Activated CD4-positive, alpha-beta T cell treated with anti-CD3 and anti-CD28 coated beads for 36 hours (primary cell): ENCODE data around the gene NTM. TPM values are rescaled to one million over a fixed set of nuclear protein-coding genes. Genes with fewer than 3 reads are reported as not detected.

ENCODE experiments used
- ATAC-seq: fragments of 200-7000 bp; cut with Tn5 transposase; one replicate; pipeline ENCODE4 v1.10.0; 2021; ENCODE audit warnings: mild to moderate bottlenecking, moderate library complexity
- CTCF ChIA-PET: fragments of 350-600 bp; sonication (Branson Sonifier 250); formaldehyde crosslinking; loops from one replicate; lab custom pipeline; 2021; ENCODE audit warnings: antibody characterized with exemption; lab: Charles Lee
- POLR2A ChIA-PET: fragments of 350-600 bp; sonication (Branson Sonifier 250); formaldehyde crosslinking; loops from one replicate; lab custom pipeline; 2021; ENCODE audit warnings: antibody characterized with exemption, inconsistent platforms; lab: Charles Lee
- DNase-seq: peaks from one replicate; pipeline ENCODE4 v3.0.0-alpha.2; 2020
- H3K27ac Mint-ChIP-seq: one replicate; pipeline ENCODE4 v1.8.0; 2021; ENCODE audit warnings: mixed read lengths
- H3K27me3 Mint-ChIP-seq: one replicate; pipeline ENCODE4 v1.8.0; 2021; ENCODE audit warnings: mixed read lengths
- H3K36me3 Mint-ChIP-seq: one replicate; pipeline ENCODE4 v1.8.0; 2021; ENCODE audit warnings: low read depth, mixed read lengths
- H3K4me1 Mint-ChIP-seq: one replicate; pipeline ENCODE4 v1.8.0; 2021; ENCODE audit warnings: mixed read lengths
- H3K4me3 Mint-ChIP-seq: one replicate; pipeline ENCODE4 v1.8.0; 2021; ENCODE audit warnings: mild to moderate bottlenecking, moderate library complexity, mixed read lengths
- H3K9me3 Mint-ChIP-seq: one replicate; pipeline ENCODE4 v1.8.0; 2021; ENCODE audit warnings: low read depth, mixed read lengths
- intact Hi-C, 2 experiments: fragments of 100-400 bp; cut with DNase I in 1 of 2; cut with micrococcal nuclease in 1 of 2; formaldehyde crosslinking; loops; one replicate each; pipeline versions ENCODE4 v1.14.2 to v1.15.1; 2022 to 2024; cut with DNase I, micrococcal nuclease
- total RNA-seq, 2 experiments: library from RNA; stranded (reverse); gene quantifications; one replicate each; pipeline ENCODE4 v1.2.3, GENCODE V29; 2021

The NTM gene
- total RNA-seq, 2 experiments from 2014 or later = not detected

DNA sequence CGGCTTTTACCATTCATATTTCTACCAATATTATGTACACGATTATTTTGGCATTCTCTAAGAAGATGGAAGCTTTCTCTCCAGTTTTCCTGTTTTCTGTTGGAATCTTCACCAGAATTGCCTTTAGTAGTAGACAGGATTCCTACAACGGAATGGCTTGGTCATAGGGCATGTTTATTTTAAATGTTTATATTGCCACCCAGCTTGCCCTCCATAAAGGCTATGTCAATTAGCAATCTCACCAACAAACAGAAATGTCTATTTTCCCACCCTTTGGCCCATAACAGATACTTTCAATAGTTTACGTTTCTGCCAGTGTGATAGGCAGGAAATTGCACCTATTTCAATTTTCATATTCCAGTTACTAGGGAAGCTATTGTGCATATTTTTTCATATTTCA, 893.5 kb downstream of the NTM start:
- no peaks in the 10 kb centered on the region for H3K4me1 Mint-ChIP-seq
- ATAC-seq (no peak), DNase-seq (no peak)
- H3K9me3 Mint-ChIP-seq = peaks cover 2% of the 10 kb centered on the region
- ChIA-PET POLR2A (no interaction called here), CTCF (no interaction called here)
- intact Hi-C loops = no loop called here
- H3K27ac Mint-ChIP-seq = no peak overlapping the region
- no peaks in the 10 kb centered on the region for H3K36me3 Mint-ChIP-seq
- peaks cover 3% of the 10 kb centered on the region for H3K27me3 Mint-ChIP-seq
- no peak overlapping the region for H3K4me3 Mint-ChIP-seq

DNA sequence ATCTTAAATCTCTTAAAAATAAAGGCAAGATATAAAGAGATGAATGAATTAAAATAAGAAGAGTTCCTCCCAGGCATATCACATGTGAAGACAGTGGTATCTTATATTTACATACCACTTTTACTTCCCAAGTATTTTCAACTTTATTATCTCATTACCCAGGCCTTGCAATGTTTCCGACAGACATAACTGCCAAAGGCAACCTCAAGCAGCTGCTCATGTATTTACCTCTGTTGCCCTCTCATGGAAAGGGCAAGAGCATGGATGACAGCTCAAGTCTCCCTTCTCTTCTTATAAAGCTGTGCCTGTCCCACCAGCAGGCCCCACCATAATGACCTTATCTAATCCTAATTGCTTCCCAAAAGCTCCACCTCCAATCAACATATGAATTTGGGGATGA, 894.2 kb downstream of the NTM start:
- Mint-ChIP-seq H3K27ac (no peak overlapping the region), H3K4me1 (no peaks in the 10 kb centered on the region), H3K36me3 (no peaks in the 10 kb centered on the region), H3K27me3 (peaks cover 3% of the 10 kb centered on the region), H3K9me3 (peaks cover 2% of the 10 kb centered on the region), H3K4me3 (no peak overlapping the region)
- DNase-seq = no peak
- ChIA-PET POLR2A (no interaction called here), CTCF (no interaction called here)
- ATAC-seq = no peak
- intact Hi-C loops = no loop called here

DNA sequence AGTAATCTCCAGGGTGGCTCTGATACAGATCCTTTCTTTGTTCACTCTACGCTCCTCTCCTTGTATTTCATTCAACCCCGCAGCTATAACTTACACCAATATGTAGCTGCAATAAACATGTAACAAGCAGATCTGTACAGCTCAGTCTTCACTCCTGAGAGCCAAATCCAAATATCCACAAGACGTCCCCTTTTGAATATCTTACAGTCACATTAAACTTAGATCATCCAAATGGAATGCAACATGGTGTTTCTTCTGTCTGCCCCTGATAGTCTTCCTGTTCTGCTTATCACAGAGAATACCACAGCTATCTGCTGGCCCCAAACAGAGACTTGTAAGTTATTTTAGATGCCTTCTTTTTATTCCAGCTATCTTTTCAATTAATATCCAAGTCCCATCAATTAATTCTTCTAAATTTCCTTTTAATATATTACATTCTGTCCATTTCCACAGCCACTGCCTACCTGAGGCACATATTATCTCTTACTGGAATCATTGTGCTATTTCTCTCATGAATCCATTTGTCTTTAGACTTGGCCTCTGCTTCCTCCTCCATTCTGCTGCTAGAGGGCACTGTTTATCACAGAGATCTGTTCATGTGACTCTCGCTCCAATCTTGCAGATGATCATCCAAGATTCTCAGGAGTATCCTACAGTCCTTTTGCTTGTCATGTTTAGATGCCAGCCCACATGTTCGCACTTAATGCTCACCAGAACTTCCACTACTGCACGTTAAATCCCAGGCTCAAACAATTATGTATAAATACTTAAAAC, 908.6 kb downstream of the NTM start:
- H3K27me3 Mint-ChIP-seq = no peaks in the 10 kb centered on the region
- intact Hi-C loops = loop anchor here (1.0 to 2.0 kb wide), 2 partner anchors 662 kb away; no protein-coding TSS in a partner anchor

DNA sequence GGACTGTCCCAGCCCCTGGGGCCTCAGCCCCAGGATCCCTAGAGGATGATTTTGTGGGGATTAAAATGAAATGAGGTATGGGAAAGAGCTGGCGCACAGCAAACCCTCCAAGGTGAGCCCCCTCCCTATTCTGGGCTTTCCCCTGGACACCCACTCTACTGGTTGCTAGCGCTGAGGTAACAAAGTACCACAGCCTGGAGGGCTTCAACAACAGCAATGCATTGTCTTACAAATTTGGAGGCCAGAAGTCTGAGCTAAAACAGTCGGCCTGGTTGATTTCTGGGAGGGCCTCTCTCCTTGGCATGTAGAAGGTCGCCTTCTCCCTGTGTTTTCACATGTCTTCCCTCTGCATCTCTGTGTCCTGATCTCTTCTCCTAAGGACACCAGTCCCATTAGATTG, 913.6 kb downstream of the NTM start:
- Mint-ChIP-seq H3K27me3 (no peaks in the 10 kb centered on the region), H3K9me3 (no peaks in the 10 kb centered on the region), H3K4me3 (no peak overlapping the region), H3K36me3 (no peaks in the 10 kb centered on the region), H3K27ac (no peak overlapping the region), H3K4me1 (no peaks in the 10 kb centered on the region)
- DNase-seq (no peak), ATAC-seq (no peak)
- ChIA-PET CTCF (no interaction called here), POLR2A (no interaction called here)
- intact Hi-C loops = no loop called here

More for the DNA sequence above, 908.6 kb downstream of the NTM start:
- ChIA-PET CTCF (interaction anchor here (0.5 to 1.2 kb wide), 2 partner anchors 9 to 662 kb away, joined by 3 read pairs; no protein-coding TSS in a partner anchor), POLR2A (no interaction called here)
- Mint-ChIP-seq H3K4me3 (no peak overlapping the region), H3K9me3 (no peaks in the 10 kb centered on the region), H3K4me1 (no peaks in the 10 kb centered on the region), H3K27ac (no peak overlapping the region), H3K36me3 (no peaks in the 10 kb centered on the region)
- no peak for DNase-seq
- ATAC-seq = no peak

DNA sequence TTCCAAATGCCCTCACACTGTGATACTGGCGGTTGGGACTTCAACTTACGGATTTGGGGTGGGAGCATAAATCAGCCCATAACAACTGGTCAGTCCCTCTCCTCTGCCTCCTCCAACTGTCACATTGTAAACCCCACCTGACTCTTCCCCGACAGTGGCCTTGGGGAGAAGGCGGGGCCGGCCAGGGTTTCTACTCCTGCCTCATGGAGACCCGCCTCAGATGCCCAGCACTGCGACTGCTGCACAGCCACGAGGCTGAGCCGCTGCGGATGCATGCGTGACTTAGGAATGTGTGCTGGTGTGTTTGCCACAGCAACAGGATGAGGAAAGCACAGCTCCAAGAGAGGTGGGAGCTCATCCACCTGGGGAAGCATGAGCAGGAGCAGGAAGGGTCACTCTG, 914.2 kb downstream of the NTM start:
- DNase-seq (no peak), ATAC-seq (no peak)
- Mint-ChIP-seq H3K27ac (no peak overlapping the region), H3K36me3 (no peaks in the 10 kb centered on the region), H3K27me3 (no peaks in the 10 kb centered on the region), H3K9me3 (no peaks in the 10 kb centered on the region), H3K4me1 (no peaks in the 10 kb centered on the region), H3K4me3 (no peak overlapping the region)
- ChIA-PET CTCF (no interaction called here), POLR2A (no interaction called here)
- intact Hi-C loops = no loop called here

DNA sequence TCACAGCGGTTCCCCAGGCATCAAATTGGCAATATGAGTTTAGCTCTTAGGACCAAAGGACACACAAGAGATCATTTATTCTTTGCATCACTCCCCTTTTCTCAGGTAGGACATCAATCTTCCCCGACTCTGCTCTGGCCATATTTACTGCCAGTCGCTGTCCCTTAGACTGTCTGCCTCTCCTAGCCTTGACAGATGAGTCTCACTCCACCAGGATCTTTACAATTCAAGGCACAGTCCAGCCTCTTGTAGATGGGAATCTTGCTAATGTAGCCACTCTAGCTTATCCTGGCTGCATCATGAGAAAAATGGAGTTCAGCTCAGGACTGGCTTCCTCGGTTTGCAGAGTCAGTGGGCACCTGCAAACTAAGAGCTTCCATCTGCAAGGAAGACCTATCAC, 915.2 kb downstream of the NTM start:
- no peak for DNase-seq
- intact Hi-C loops = no loop called here
- Mint-ChIP-seq H3K27me3 (no peaks in the 10 kb centered on the region), H3K36me3 (no peaks in the 10 kb centered on the region), H3K4me1 (no peaks in the 10 kb centered on the region), H3K4me3 (no peak overlapping the region), H3K27ac (no peak overlapping the region), H3K9me3 (no peaks in the 10 kb centered on the region)
- ChIA-PET POLR2A (no interaction called here), CTCF (no interaction called here)
- no peak for ATAC-seq

DNA sequence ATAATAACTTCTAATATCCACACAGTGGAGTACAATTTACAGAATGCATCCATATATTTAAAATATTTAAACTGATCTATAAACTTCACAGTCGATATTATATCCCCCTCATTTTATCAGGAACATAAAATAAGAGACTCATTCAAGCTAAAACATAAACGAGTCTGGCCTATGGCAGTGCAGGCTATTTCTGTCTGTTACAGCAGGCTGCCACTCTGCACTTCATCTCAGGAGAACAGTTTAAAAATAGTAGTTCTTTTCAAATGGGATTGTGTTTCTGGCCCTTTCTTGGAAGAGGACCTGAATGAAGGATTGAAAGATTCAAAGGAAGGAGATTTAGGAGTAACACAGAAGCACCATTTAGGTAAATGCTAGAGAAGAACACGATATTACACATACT, 915.7 kb downstream of the NTM start:
- intact Hi-C loops = no loop called here
- H3K27me3 Mint-ChIP-seq = peaks cover 3% of the 10 kb centered on the region
- no peak overlapping the region for H3K27ac Mint-ChIP-seq
- no peaks in the 10 kb centered on the region for H3K4me1 Mint-ChIP-seq
- H3K4me3 Mint-ChIP-seq = no peak overlapping the region
- CTCF ChIA-PET = no interaction called here
- H3K9me3 Mint-ChIP-seq = no peaks in the 10 kb centered on the region
- H3K36me3 Mint-ChIP-seq = no peaks in the 10 kb centered on the region
- no peak for DNase-seq
- POLR2A ChIA-PET = no interaction called here
- no peak for ATAC-seq

DNA sequence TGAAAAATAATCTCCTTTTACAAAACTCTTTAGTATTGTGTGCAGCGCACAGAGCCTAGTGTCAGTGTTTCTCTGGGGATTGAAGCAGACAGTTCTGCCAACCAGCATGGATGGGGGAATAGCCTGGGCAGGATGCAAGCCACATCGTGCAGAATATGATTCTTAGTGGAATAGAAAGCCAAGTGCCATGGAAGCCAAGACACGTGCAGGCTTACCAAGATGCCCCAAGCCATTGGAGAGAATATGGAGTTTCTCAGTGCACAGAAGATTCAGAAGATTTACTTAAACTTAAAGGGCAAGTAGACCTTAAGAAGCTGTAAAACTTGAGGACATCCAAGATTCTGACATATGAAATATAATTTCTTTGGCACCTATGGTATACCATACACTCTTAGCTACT, 917.6 kb downstream of the NTM start:
- Mint-ChIP-seq H3K9me3 (no peaks in the 10 kb centered on the region), H3K27ac (no peak overlapping the region), H3K4me3 (no peak overlapping the region), H3K4me1 (no peaks in the 10 kb centered on the region), H3K27me3 (peaks cover 6% of the 10 kb centered on the region), H3K36me3 (no peaks in the 10 kb centered on the region)
- CTCF ChIA-PET = interaction anchor here (0.7 kb wide), 1 partner anchor 9 kb away, joined by 3 read pairs; no protein-coding TSS in a partner anchor
- no peak for DNase-seq
- ATAC-seq = no peak
- POLR2A ChIA-PET = no interaction called here
- intact Hi-C loops = no loop called here

DNA sequence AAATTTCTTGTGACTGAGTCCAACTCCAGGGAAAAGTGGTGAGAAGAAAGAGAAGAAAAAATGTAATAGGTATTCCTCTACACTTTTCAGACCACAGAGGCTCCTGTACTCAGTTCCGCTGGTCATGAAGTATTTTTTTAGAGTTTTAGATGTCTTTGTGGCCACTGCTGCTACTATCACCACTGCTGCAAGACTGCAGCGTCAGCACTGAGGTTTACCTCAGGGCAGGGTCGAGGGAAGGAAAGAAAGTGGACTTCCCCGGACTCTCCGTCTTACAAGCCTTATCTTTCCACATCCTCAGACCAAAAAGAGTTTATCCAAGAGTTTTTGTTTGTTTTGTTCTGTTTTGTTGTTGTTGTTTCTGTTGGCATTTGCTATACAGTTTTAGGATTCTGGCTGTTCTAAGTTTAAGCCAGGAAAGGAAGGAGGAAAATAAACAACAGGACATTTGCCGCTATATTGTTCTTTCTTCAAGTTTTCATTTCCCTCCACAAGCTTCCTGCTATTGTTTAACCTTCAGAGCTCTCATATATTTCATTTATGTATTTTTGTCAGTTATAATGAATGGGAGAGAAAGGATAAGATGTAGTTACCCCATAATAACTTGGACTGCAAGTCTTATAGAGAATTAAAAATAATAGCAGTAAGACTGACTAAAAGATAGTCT, 919.3 kb downstream of the NTM start:
- peaks cover 6% of the 10 kb centered on the region for H3K27me3 Mint-ChIP-seq
- no peaks in the 10 kb centered on the region for H3K4me1 Mint-ChIP-seq
- no peak overlapping the region for H3K27ac Mint-ChIP-seq
- no peak overlapping the region for H3K4me3 Mint-ChIP-seq
- ATAC-seq (no peak), DNase-seq (no peak)
- POLR2A ChIA-PET = no interaction called here
- no peaks in the 10 kb centered on the region for H3K9me3 Mint-ChIP-seq
- no peaks in the 10 kb centered on the region for H3K36me3 Mint-ChIP-seq
- intact Hi-C loops = no loop called here
- CTCF ChIA-PET = interaction anchor here (0.6 to 1.1 kb wide), 3 partner anchors 11 to 779 kb away, joined by 3 to 5 read pairs (median 3); no protein-coding TSS in a partner anchor

DNA sequence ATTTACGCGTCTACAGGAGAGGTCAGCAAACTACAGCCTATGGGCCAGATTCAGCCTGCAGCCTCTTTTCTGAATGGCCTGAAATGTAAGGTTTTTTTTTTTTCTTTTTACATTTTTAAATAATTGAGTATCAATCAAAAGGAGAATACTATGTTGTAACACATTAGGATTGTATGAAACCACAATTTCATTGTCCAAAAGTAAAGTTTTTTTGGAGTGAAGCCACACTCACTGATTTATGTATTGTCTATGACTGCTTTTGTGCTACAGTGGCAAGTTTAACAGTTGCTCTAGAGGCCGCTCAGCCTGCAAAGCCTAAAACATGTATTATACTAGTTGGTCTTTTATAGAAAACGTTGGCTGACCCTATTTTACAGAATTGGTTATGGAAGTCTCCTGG, 923.2 kb downstream of the NTM start:
- Mint-ChIP-seq H3K36me3 (no peaks in the 10 kb centered on the region), H3K4me1 (no peaks in the 10 kb centered on the region), H3K27ac (no peak overlapping the region), H3K4me3 (no peak overlapping the region), H3K9me3 (no peaks in the 10 kb centered on the region), H3K27me3 (peaks cover 6% of the 10 kb centered on the region)
- POLR2A ChIA-PET = no interaction called here
- DNase-seq (no peak), ATAC-seq (no peak)
- intact Hi-C loops = no loop called here
- CTCF ChIA-PET = no interaction called here

DNA sequence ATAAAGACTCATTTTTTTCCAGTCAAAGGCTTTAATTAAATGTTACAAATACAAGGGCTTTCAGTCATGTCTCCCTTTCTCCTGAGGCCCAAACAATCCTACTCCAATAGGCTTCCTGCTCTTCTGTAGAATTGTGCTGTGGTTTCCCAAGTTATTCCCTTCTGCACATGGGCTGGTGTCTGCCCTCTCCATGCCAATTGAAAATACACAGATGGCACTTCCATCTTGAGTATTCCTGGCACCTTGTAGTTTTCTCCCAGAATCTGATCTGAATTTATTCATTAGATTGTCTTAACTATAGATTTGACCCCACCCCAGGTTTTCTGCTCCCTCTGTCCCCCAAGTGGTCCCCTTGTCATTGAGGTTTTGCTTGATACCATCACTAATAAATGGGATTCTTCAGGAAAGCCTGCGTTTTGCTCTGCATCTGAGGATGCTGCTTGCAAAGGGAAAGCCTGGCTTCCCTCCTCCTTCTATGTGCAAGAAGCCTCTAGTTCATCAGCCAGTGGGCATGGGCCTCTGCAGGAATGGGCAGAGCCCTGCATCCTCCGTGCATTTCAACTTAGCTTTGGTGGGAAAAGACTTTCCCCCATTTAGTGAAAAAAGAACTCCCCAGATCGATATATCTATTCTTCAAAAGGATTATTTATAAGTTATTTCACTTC, 926.7 kb downstream of the NTM start:
- no peaks in the 10 kb centered on the region for H3K36me3 Mint-ChIP-seq
- H3K4me3 Mint-ChIP-seq = no peak overlapping the region
- DNase-seq (no peak), ATAC-seq (no peak)
- ChIA-PET POLR2A (no interaction called here), CTCF (no interaction called here)
- no peaks in the 10 kb centered on the region for H3K27me3 Mint-ChIP-seq
- H3K27ac Mint-ChIP-seq = no peak overlapping the region
- intact Hi-C loops = no loop called here
- peaks cover 3% of the 10 kb centered on the region for H3K9me3 Mint-ChIP-seq
- no peaks in the 10 kb centered on the region for H3K4me1 Mint-ChIP-seq

DNA sequence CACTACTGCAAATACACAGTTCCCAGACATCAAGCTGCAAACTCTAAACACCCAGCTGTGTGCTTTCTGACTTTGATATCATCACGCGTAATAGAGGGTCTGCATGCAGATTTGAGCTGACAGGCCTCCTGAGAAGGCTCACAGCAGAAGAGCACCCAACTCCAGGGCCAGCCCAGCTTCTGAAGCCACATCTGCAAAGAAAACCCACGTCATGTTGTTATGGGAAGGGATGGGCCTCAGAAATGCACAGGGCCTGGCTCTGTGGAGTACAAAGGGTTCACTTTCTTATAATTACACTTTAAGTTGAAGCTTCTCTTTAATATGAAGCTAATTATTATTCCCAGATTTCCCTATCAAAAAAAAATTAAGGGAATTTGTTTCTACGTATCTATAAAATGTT, 927.9 kb downstream of the NTM start:
- ATAC-seq = no peak
- CTCF ChIA-PET = no interaction called here
- intact Hi-C loops = no loop called here
- H3K9me3 Mint-ChIP-seq = peaks cover 3% of the 10 kb centered on the region
- POLR2A ChIA-PET = no interaction called here
- H3K27ac Mint-ChIP-seq = no peak overlapping the region
- H3K4me1 Mint-ChIP-seq = no peaks in the 10 kb centered on the region
- H3K36me3 Mint-ChIP-seq = no peaks in the 10 kb centered on the region
- no peaks in the 10 kb centered on the region for H3K27me3 Mint-ChIP-seq
- H3K4me3 Mint-ChIP-seq = no peak overlapping the region
- no peak for DNase-seq
